GM21825 (cell line): ENCODE data around the gene ASIC4.

ENCODE experiments used
- ATAC-seq: cut with Tn5 transposase; IDR thresholded peaks from one replicate; pipeline ENCODE4 v1.9.1; 2021; ENCODE audit warnings: mild to moderate bottlenecking, moderate library complexity; ENCODE audit not compliant: unreplicated experiment

ASIC4 gene, protein sequence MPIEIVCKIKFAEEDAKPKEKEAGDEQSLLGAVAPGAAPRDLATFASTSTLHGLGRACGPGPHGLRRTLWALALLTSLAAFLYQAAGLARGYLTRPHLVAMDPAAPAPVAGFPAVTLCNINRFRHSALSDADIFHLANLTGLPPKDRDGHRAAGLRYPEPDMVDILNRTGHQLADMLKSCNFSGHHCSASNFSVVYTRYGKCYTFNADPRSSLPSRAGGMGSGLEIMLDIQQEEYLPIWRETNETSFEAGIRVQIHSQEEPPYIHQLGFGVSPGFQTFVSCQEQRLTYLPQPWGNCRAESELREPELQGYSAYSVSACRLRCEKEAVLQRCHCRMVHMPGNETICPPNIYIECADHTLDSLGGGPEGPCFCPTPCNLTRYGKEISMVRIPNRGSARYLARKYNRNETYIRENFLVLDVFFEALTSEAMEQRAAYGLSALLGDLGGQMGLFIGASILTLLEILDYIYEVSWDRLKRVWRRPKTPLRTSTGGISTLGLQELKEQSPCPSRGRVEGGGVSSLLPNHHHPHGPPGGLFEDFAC

DNA sequence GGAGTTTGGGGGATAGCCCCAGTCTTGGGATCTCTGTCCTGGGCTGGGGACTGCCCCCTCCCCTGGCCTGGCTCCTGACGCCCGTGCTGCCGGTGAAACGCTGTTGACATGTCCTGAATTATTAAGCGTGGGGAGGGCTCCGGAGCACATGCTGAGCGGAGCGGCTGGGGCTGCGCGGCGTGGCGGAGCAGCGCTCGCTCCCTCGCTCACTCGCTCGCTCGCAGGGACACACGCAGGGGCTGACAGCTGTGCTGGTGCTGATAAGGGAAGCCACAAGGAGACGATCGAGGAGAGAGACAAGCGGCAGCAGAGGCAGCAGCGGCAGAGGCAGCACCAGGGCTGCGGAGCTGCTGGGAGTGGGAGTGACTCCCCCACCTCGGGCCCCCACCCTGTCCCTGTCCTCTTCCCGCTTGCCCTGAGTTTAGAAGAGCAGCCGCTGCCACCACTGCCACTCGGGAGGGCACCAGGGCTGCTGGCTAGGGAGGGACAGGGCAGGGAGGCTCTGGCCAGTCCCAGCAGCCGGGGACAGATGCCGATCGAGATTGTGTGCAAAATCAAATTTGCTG is at the start of gene ASIC4:
Gene ASIC4, plus strand, starts transcription at position 287 of the 566 bp plus-strand sequence. Its CDS starts 243 bp downstream, at position 530.
- no peak for ATAC-seq

DNA sequence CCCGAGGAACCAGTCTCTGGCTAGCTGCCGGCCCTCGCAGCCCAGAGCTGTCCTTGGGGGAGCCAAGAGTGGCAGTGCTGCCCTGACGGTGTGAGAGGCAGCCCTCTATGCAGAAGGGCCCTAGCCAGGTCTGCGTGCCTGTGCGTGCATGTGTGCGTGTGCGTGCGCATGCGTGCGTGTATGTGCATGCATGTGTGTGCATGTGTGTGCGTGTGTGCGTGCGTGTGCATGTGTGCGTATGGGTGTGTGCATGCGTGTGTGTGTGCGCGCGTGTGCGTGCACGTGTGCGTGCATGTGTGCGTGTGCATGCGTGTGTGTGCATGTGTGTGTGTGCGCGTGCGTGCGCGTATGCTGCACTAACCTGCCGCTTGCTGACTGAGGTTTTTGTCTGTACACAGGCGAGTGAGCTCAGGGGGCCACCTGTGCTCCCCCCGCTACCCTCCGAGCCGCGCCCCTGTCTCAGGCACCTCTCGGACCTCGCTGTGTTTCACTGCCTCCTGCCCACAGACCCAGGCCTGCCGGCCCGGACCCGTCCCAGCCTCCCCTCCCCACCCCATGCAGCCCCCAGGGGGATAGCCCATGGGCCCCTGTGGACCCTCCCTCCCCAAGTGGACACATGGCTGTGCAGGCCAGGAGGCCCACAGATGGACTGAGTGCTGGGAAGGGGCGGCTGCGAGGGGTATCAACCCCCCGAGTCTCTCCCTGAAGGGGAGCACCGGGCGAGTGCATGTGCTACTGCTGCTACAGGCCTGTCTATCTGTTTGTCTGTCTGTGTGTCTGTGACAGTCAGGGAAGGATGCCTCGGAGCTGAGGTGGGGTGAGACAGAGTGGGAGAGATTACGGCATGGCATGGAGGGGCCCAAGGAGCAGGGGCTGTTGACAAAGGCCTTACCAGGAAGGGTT is 48.4 kb upstream of the ASIC4 start:
- ATAC-seq = no peak

DNA sequence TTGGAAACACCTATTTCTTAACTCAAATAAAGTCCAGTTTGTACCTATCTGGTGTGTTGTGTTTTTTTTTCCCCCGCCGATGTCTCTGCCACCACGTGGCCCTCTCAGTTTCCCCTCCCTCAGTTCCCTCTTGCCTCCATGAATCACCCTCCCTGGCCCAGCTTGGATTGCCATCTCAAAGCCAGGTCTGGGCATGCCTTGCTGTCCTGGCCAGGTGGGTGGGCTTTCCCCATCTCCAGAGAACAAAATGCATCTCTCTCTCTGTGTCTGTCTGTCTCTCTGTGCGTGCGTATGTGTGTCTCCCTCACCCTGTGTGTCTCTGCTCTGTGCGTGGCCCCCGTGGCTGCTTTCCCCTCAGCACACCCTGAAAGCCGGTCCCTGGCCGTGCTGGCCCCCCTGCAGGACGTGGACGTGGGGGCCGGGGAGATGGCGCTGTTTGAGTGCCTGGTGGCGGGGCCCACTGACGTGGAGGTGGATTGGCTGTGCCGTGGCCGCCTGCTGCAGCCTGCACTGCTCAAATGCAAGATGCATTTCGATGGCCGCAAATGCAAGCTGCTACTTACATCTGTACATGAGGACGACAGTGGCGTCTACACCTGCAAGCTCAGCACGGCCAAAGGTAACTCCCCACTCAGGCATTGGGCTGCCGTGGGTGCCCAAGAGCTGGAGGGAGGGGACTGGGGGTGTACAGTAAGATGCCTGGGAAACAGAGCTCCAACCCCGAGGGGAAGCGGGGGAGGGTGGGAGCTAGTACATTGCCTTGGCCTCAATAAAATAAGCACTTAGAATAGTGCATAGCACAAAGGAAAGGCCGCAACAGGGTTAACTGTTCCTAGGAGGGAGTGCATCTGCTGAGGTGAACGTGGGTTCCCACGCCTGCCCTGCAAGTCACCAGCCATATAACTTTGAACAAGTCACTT is 47.2 kb upstream of the ASIC4 start:
- no peak for ATAC-seq

DNA sequence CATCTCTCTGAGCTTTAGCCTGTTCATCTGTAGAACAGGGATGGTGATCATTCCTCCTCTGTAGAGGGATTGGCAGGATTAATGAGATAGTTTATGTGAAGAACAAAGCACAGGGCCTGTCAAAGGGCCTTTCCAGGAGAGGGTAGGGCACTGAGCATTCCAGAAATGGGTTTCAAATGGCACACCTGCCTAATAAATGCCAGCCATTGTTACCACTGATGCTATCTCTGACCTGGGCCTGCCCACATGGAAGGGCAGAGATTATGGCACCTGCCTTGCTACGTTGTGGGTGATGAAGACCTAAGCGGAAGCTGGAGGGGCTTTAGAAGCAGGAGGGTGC is 46.6 kb upstream of the ASIC4 start:
- no peak for ATAC-seq

DNA sequence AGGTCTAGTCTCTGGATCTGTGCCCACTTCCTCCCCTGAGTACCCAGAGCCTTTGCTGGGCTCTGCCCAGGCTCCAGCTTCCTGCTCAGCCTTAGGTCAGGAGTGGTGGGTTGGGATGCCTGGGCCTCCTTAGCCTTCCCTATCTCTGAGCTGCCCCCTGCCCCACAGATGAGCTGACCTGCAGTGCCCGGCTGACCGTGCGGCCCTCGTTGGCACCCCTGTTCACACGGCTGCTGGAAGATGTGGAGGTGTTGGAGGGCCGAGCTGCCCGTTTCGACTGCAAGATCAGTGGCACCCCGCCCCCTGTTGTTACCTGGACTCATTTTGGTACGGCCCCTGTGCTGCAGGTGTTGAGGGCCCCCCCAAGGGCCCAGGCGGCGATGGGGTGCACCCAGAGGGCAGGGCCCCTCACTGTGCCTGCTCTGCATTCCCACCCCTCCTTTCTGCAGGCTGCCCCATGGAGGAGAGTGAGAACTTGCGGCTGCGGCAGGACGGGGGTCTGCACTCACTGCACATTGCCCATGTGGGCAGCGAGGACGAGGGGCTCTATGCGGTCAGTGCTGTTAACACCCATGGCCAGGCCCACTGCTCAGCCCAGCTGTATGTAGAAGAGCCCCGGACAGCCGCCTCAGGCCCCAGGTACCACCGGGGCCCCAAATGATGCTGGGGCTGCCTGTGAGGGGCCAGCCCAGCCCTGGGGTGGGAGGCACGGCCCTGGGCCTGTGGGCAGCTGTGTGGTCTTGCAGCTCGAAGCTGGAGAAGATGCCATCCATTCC is 45.7 kb upstream of the ASIC4 start:
- ATAC-seq = no peak

DNA sequence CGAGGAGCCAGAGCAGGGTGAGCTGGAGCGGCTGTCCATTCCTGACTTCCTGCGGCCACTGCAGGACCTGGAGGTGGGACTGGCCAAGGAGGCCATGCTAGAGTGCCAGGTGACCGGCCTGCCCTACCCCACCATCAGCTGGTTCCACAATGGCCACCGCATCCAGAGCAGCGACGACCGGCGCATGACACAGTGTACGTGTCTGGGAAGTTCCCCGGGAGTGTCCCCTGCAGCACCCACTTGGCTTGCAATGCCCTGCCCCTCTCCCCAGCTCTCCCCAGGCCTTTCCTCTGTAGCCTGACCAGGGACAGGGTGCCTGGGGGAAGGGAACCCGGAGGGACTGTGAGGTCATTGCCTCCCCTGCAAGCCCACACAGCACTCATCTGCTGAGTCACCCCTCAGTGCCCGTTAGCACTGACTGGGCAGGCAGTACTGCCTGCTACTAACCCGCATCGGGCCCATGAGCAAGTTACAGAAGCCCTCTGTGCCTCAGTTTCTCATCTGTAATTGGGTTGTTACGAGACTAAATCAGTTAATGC is 45.0 kb upstream of the ASIC4 start:
- no peak for ATAC-seq

DNA sequence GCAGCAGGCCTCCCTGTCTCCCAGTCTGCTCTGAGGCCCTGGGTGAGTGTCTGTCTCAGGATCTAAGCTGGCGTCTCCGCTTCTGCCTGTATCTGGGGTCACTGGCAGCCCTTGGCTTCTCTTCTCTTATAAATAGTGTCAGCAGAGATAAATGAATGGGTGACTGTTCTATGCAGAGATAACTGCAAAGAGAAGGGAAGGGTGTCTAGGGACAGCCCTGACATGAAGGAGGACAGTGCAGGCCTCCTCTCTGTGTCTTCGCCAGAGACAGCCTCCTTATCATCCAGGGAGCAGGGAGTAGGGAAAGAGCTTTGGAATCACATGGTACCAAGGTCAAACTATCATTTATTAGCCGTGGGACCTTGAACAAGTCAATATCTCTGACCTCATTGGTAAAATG is 43.9 kb upstream of the ASIC4 start:
- no peak for ATAC-seq

DNA sequence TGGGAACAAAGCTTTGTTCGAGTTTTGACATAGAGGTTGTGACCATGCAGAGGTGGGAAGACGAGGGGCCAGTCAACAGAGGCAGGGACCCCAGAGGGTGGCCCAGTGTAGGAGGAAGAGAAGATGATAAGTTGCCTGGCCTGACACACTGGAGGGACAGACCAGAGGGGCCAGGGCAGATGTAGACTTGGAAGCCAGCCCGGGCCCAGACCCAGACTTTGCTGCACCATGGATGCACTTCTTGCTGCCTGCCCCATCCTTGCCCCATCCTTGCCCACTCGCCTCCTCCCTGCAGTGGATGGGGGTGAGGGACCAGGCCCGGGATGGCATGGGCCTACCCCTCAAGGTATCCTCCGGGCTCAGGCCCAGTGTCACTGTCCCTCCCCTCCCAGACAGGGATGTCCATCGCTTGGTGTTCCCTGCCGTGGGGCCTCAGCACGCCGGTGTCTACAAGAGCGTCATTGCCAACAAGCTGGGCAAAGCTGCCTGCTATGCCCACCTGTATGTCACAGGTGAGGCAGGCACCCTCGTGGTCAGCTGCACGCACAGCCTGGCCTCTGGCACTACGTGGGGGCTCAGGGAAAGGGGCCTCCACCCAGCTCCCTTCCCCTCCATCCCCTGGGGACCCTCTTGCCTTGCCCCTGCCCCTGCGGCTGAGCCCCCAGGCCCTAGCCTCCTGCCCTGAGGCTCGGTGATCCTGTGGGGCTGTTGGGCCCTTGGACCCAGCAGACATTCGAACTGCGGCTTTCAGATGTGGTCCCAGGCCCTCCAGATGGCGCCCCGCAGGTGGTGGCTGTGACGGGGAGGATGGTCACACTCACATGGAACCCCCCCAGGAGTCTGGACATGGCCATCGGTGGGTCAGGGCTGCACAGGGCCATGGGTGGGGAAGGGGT is 42.6 kb upstream of the ASIC4 start:
- ATAC-seq = no peak

DNA sequence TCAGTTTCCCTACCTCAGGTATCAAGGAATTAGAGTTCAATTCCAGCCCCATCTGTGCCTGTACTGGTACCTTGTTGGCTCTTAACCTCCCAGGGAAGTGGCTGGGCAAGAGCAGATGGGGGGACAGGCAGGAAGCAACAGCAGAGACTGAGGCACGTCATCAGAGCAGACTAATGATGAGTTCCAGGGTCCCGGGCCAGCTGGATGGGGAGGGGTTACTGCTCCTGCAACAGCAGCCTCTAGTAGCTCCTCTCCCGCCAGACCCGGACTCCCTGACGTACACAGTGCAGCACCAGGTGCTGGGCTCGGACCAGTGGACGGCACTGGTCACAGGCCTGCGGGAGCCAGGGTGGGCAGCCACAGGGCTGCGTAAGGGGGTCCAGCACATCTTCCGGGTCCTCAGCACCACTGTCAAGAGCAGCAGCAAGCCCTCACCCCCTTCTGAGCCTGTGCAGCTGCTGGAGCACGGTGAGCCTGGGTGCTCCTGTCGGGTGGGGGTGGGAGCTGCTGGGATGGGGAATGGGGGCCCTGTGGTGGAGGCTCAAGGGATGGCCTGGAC is 41.6 kb upstream of the ASIC4 start:
- ATAC-seq = no peak

DNA sequence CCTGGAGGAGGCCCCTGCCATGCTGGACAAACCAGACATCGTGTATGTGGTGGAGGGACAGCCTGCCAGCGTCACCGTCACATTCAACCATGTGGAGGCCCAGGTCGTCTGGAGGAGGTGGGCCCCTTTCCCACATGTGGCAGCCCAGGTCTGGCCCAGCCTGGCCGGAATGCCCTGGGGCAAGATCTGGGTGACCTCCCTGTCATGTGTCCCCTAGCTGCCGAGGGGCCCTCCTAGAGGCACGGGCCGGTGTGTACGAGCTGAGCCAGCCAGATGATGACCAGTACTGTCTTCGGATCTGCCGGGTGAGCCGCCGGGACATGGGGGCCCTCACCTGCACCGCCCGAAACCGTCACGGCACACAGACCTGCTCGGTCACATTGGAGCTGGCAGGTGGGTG is 40.8 kb upstream of the ASIC4 start:
- ATAC-seq = no peak

DNA sequence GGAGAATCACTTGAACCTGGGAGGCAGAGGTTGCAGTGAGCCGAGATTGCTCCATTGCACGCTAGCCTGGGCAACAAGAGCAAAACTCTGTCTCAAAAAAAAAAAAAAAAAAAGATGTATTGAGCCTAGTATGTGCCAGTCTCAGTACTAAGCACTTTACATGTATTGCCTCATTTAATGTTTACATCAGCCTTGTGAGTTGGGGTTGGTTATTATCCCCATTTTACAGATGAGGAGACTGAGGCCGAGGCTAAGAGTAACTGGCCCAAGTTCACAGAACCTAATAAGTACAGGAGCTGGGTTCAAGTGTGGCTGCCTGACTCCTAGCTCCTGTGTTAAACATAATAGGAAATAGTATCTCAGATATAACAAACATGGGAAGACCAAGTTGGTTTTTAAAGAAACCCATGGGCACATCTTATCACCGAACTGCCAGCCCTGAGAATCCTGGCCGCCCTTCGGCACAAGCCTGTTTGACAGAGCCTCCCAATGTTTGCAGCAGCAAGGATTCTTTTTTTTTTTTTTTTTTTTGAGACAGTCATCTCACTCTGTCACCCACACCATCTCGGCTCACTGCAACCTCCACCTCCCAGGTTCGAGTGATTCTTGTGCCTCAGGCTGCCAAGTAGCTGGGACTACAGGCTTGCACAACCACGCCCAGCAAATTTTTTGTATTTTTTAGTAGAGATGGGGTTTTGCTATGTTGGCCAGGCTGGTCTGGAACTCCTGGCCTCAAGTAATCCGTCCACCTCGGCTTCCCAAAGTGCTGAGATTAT is 39.8 kb upstream of the ASIC4 start:
- no peak for ATAC-seq

DNA sequence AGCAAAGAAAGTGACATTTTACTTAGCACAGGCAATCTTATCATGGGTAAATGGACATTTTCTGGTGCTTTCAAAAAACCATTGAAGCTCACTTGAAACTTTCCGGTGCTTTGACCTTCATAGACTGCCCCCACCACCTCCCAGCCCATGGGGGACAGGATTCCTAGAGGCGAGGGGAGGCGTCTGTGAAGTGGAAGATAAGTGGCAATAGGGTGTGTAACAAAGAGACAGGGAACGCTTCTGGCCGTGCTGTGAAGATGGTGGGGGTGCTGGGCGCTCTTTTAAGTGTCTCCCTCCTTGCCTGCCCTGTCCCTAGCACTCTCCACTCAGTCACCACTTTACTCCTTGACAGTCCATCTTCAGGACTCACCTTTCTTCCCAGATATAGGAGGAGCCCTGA is 39.0 kb upstream of the ASIC4 start:
- ATAC-seq = no peak

DNA sequence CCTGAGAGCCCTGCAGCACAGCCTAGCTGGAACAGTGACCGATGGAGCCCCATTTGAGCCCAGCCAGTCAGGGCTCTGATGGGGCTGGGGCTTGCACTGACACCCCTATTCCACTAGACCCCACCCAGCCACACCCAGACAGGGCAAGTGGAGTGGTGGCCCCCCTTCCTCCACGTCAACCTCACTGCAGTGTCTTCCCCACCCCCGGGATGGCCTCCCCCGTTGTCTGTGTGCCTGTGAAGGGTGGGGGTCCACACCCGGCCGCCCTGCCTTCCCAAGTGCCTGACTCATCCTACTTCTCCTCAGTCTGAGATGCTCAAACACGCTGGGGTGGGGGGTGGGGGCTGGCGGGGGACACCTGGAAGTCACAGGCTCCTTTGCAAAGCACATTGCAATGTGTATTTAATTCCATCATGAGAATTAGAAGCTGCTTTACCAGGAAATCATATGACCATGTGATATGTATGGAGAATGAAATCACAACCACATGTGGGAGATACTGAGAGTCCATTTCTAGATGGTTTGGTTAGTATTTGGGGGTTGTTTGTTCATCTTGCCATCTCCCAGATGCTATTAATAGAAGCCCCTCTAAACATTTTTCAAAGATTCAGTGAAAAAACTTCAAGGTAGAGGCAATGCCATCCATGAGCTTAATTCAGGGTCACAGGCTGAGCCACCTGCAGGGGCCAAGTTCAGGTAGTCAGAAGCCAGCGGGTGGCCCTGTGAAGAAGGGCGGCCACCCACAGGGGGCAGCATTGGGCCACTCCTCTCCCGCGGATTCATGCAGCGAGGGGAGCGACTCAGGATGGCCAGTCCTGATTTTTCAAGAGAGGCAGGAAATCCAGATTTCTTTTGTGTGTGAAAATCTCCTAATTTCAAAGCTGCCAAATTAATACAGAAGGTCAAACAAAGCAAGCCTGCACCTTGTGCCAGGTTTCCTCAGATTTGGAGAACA is 38.3 kb upstream of the ASIC4 start:
- no peak for ATAC-seq

DNA sequence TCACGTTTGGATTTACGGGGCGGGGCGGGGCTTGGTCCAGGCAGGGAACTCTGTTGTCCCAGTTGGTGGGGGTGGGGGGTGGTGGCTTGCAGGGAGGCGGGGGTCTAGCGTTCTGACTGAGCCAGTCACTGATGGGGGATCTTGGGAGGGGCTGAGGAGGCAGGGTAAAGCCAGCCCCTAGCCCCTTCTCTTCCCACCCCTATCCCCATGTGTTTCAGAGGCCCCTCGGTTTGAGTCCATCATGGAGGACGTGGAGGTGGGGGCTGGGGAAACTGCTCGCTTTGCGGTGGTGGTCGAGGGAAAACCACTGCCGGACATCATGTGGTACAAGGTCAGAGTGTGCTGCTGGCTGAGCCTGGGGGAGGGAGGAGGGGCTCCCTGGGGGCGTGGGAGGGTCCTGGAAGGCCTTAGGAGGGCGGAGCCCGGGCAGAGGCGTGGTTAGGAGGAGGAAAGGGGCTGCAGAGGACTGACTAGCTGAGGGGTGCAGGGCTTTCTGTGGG is 37.6 kb upstream of the ASIC4 start:
- no peak for ATAC-seq

DNA sequence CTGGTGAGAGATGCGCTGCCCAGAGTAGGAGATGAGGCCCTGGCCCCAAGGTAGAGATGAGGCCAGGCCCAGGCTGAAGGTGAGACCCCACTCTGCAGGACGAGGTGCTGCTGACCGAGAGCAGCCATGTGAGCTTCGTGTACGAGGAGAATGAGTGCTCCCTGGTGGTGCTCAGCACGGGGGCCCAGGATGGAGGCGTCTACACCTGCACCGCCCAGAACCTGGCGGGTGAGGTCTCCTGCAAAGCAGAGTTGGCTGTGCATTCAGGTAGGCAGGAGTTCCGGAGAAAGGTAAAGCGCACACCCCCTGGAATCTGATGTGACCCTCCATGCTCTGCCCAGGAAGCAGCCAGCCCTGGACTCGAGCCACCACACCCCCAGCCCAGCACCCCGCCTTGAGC is 37.1 kb upstream of the ASIC4 start:
- ATAC-seq = no peak

DNA sequence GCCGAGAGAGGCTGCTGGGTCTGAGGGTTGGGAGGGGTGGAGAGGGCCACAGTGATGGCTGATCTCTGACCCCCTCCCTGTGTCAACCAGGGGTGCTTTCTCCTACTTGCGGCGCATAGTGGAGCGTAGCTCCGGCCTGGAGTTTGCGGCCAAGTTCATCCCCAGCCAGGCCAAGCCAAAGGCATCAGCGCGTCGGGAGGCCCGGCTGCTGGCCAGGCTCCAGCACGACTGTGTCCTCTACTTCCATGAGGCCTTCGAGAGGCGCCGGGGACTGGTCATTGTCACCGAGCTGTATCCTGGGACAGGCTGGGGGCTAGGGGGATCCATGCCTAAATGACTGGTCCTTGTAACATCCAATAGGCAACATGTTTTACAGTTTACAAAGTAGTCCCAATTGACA is 36.5 kb upstream of the ASIC4 start:
- ATAC-seq = no peak
